OCI-LY1 (cell line): ENCODE results near the gene SDK1.

Experiments
- H2AFZ ChIP-seq: fragments of 200-600 bp; sonication (generic), shearing (Covaris generic); 2 replicates; pipeline ENCODE4 v1.6.0; 2014; ENCODE audit warnings: antibody characterized with exemption, mild to moderate bottlenecking, low read length
- H3F3A ChIP-seq: fragments of 200-600 bp; sonication (generic), shearing (Covaris generic); 2 replicates; pipeline ENCODE4 v1.6.0; 2014; ENCODE audit warnings: mild to moderate bottlenecking, antibody characterized with exemption, low read length, moderate library complexity; ENCODE audit not compliant: insufficient read depth
- H3K27ac ChIP-seq: fragments of 200-600 bp; sonication (generic); 2 replicates; pipeline ENCODE4 v1.5.1; 2014; ENCODE audit warnings: low read length, mixed run types, mild to moderate bottlenecking, low read depth; ENCODE audit not compliant: poor library complexity, severe bottlenecking
- H3K27me3 ChIP-seq: fragments of 200-600 bp; sonication (generic); 2 replicates; pipeline ENCODE4 v1.6.0; 2014; ENCODE audit warnings: antibody characterized with exemption, mild to moderate bottlenecking, low read length, moderate library complexity; ENCODE audit not compliant: insufficient read depth
- H3K36me3 ChIP-seq: fragments of 200-600 bp; sonication (generic); 2 replicates; pipeline ENCODE4 v1.6.1; 2014; ENCODE audit warnings: mild to moderate bottlenecking, antibody characterized with exemption, low read length, moderate library complexity, mixed read lengths; ENCODE audit not compliant: insufficient read depth
- H3K4me1 ChIP-seq: fragments of 200-600 bp; sonication (generic); 2 replicates; pipeline ENCODE4 v1.5.1; 2014; ENCODE audit warnings: mild to moderate bottlenecking, low read length, moderate library complexity; ENCODE audit not compliant: insufficient read depth, severe bottlenecking
- H3K4me2 ChIP-seq: fragments of 200-600 bp; sonication (generic), shearing (Covaris generic); 2 replicates; pipeline ENCODE4 v1.6.1; 2014; ENCODE audit warnings: low read length
- H3K4me3 ChIP-seq: fragments of 200-600 bp; sonication (generic); 2 replicates; pipeline ENCODE4 v1.5.1; 2014; ENCODE audit warnings: low read length, low read depth, mild to moderate bottlenecking, mixed read lengths; ENCODE audit not compliant: poor library complexity, severe bottlenecking
- H3K79me2 ChIP-seq: fragments of 200-600 bp; shearing (Covaris generic); 2 replicates; pipeline ENCODE4 v1.6.1; 2016; ENCODE audit warnings: mixed run types, low read length, mixed read lengths; ENCODE audit not compliant: insufficient read depth
- H3K9ac ChIP-seq: fragments of 200-600 bp; sonication (generic), shearing (Covaris generic); 2 replicates; pipeline ENCODE4 v1.6.1; 2014; ENCODE audit warnings: mild to moderate bottlenecking, low read length, mixed read lengths
- H3K9me2 ChIP-seq: fragments of 200-600 bp; sonication (generic), shearing (Covaris generic); 2 replicates; pipeline ENCODE4 v1.6.1; 2014; ENCODE audit warnings: low read depth, mild to moderate bottlenecking, low read length, mixed read lengths
- H3K9me3 ChIP-seq: fragments of 200-600 bp; shearing (Covaris generic); 2 replicates; pipeline ENCODE4 v1.6.1; 2014; ENCODE audit warnings: low read length, mixed read lengths
- H4K20me1 ChIP-seq: fragments of 200-600 bp; sonication (generic), shearing (Covaris generic); 2 replicates; pipeline ENCODE4 v1.6.0; 2016; ENCODE audit warnings: mild to moderate bottlenecking, low read length; ENCODE audit not compliant: insufficient read depth
- EZH2 ChIP-seq: fragments of 200-600 bp; sonication (generic), shearing (Covaris generic); IDR thresholded peaks from 2 replicates; pipeline ENCODE4 v1.8.0; 2017; ENCODE audit warnings: borderline replicate concordance, mixed run types, mild to moderate bottlenecking, antibody characterized with exemption, low read length, moderate library complexity, mixed read lengths
- TF ChIP-seq, protein P1 (sequence below): fragments of 200-600 bp; sonication (generic), shearing (Covaris generic); IDR thresholded peaks from 2 replicates; pipeline ENCODE4 v1.5.1; 2017; ENCODE audit warnings: mild to moderate bottlenecking, antibody characterized with exemption, low read length, moderate library complexity, mixed read lengths

Gene SDK1

DNA sequence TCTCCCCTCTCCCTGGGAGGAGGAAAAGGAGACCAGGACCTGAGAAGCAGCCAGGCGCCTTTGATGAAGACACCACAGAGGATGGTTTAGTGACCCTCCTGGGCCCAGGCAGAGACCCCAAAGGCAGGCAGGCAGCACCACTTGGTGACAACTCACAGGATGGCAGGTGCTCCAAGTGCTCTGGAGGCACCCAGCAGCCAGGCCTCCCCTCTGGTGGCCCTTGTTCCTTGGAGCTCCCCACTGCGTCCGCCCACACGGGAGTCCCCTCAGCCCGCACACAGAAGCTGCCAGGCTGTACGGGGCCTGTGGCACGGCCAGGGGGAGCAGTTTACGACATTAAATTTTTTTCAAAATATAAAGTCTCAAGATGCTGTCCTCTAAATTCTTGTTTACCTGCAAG, 773.9 kb downstream of the SDK1 start:
- Histone ChIP-seq H3F3A (no peaks in the 10 kb centered on the region), H3K79me2 (no peaks in the 10 kb centered on the region), H3K27me3 (no peaks in the 10 kb centered on the region), H3K9me2 (no peaks in the 10 kb centered on the region), H3K9me3 (no peaks in the 10 kb centered on the region), H3K9ac (no peak overlapping the region), H2AFZ (no peak overlapping the region), H3K4me2 (no peak overlapping the region), H3K4me3 (no peak overlapping the region), H4K20me1 (no peaks in the 10 kb centered on the region), H3K27ac (no peak overlapping the region), H3K36me3 (peaks cover 13% of the 10 kb centered on the region; the same call in 1 of the 2 replicates), H3K4me1 (no peaks in the 10 kb centered on the region)
- TF ChIP-seq, protein P1, sequence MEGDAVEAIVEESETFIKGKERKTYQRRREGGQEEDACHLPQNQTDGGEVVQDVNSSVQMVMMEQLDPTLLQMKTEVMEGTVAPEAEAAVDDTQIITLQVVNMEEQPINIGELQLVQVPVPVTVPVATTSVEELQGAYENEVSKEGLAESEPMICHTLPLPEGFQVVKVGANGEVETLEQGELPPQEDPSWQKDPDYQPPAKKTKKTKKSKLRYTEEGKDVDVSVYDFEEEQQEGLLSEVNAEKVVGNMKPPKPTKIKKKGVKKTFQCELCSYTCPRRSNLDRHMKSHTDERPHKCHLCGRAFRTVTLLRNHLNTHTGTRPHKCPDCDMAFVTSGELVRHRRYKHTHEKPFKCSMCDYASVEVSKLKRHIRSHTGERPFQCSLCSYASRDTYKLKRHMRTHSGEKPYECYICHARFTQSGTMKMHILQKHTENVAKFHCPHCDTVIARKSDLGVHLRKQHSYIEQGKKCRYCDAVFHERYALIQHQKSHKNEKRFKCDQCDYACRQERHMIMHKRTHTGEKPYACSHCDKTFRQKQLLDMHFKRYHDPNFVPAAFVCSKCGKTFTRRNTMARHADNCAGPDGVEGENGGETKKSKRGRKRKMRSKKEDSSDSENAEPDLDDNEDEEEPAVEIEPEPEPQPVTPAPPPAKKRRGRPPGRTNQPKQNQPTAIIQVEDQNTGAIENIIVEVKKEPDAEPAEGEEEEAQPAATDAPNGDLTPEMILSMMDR = no peak
- TF ChIP-seq EZH2 = no peak

DNA sequence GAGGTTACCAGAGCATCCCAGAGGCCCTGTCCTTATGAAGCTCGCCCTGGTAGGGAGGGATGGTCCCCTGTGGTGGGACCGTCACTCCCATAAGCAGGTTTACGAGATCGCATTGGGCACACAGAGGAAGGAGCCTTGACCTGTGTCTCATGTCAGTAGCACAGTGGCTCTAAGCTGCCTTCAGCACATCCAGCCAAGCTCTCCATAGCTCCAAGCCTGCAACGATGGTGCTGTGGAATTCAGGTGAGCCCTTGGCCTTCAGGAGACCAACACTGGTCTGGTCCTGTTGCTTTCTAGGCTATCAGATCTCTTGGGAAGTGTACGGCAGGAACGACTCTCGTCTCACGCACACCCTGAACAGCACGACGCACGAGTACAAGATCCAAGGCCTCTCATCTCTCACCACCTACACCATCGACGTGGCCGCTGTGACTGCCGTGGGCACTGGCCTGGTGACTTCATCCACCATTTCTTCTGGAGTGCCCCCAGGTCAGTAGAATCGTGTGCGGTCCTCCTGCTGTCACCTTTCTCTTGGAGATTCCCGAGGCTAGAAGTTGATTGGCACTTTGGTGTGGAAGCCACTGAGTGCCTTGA, 775.7 kb downstream of the SDK1 start:
- Histone ChIP-seq H3K79me2 (no peaks in the 10 kb centered on the region), H4K20me1 (no peaks in the 10 kb centered on the region), H3K4me2 (no peak overlapping the region), H3K9me3 (no peaks in the 10 kb centered on the region), H3F3A (no peaks in the 10 kb centered on the region), H3K4me1 (no peaks in the 10 kb centered on the region), H3K4me3 (no peak overlapping the region), H2AFZ (no peak overlapping the region), H3K27ac (no peak overlapping the region), H3K27me3 (no peaks in the 10 kb centered on the region), H3K9ac (no peak overlapping the region), H3K9me2 (no peaks in the 10 kb centered on the region), H3K36me3 (peaks cover 9% of the 10 kb centered on the region; the same call in 1 of the 2 replicates)
- TF ChIP-seq, protein P1 = no peak
- TF ChIP-seq EZH2 = no peak

DNA sequence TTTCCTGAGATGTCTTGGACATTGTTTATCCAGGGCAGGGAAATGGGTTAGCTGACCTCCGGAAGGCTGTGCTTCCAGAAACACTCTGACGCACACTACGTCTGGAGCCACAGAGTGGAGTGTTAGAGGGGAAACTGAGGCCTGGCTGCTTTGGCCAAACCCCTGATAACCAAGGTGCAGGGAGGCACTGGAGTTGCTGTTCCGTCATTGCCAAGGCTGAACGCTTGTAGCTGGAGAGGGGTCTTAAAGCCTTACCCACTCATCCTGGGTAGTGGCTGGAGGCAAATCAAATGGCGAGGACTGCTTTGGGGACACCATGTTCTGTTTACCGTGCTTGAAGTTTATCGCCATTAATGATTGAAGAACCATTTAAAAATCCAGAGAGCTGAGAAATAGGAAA, 776.9 kb downstream of the SDK1 start:
- Histone ChIP-seq H3K9me2 (no peaks in the 10 kb centered on the region), H2AFZ (no peak overlapping the region)

More for the DNA sequence above, 776.9 kb downstream of the SDK1 start:
- no peaks in the 10 kb centered on the region for H3K4me1 ChIP-seq
- H3K27ac ChIP-seq = no peak overlapping the region
- H3F3A ChIP-seq = no peaks in the 10 kb centered on the region
- no peak overlapping the region for H3K9ac ChIP-seq
- H4K20me1 ChIP-seq = no peaks in the 10 kb centered on the region
- no peaks in the 10 kb centered on the region for H3K79me2 ChIP-seq
- TF ChIP-seq EZH2 = no peak
- TF ChIP-seq, protein P1 = no peak
- peaks cover 9% of the 10 kb centered on the region; the same call in 1 of the 2 replicates for H3K36me3 ChIP-seq
- H3K4me3 ChIP-seq = no peak overlapping the region
- no peak overlapping the region for H3K4me2 ChIP-seq
- H3K27me3 ChIP-seq = no peaks in the 10 kb centered on the region
- H3K9me3 ChIP-seq = no peaks in the 10 kb centered on the region
